ENCODE data around the gene UBAC1.

Gene UBAC1

DNA sequence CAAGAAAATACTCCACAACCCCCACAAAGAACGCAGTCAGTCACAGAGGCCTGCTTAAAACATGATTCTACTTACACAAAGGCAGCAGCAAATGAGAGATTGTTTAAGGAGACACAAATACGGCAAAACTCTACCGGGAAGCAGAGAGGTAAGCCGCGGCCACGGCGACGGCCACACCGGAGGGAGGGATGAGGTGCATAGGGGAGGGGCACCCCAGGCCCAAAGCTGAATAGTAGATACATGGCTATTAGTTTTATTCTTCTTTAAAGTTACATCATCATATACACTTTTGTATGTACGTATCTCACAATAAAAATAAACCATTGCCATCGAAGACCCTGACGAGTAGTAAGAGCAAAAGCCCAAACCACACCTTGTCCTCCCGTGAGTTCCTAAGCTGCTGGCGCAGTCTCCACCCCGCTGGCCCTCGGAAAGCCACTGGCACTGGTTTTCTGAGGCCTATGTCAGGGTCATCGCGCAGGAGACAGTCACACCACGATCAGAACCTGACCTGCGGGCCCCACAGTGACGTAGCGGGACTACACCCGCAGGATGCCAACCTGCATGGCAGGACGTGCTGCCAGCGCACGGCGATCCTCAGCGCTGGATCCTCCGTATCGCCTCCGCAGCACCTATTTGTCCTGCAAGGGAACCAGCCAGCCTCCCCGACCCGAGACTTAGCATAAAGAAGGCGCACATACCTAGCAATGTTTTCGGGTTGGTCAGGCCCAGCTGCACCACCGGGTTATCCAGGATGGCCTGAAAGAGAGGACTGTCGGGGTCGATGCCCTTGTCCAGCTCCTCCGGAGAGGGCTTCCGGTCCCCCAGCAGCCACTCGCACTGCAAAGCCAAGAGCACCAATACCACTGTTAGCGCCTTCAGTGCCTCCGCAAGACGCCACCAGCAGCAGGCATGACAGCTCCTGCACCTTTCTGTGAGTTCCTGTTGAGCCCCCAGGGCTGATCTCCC lies 23.4 kb downstream of the UBAC1 start:
- DNase-seq: no peak

DNA sequence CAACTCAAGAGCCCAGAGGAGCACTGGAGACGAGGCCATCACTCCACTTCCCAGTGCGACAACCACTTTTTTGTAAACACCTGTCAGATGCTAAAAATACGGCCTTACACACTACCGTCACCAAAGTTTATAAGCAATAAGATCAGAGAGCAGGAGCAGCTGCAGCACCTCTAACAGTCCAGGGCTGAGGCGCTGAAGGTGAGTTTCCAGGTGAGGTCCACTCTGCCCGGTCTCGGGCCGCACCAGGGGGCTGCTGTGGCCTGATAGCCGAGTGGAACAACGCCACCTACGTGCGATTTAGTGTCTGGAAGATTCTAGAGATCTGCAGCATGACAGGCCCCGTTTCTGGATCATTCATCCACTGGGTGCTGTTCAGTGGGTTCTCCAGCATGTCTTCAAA lies 28.1 kb downstream of the UBAC1 start:
- no peak for DNase-seq

DNA sequence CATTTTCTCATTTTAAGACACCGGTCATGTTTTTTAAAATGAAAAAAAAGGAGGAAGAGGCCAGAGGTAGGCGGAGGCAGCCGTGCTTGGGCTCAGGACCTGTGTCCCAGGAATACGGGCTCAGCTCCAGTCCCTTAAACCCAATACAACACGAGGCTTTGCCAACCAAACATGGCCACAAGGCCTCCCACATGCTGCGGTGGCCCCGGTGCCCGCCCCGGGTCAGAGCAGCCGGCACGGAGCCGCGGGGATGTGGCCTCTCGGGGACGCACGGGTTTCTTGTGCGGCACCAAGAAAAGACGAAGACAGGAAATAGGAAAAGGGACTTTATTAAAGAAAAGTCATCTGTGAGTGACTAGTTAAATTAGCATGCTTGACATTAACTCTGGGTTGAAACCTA lies 28.5 kb downstream of the UBAC1 start:
- no peak for DNase-seq

DNA sequence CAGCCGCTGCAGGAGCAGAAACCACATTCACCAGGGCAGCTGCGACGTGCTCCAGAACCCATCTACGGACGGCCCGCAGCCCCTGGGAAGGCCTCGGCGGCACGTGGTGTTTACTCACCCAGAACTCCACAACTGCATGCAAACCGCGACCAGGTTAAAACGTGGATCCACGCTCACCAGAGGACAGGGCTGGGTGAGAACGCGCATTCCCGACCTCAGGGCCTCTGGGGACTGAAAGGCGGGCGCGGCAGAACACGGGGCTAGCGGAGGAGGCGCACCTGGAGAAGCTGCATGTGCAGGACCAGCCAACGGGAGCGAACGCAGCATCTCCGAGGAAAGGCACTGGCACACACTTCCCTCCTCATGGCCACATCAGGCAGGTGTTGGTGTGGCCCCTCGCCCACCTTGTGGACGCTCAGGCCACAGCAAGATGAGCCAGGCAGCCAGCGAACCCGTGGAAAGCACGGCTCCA lies 29.8 kb downstream of the UBAC1 start:
- no peak for DNase-seq

DNA sequence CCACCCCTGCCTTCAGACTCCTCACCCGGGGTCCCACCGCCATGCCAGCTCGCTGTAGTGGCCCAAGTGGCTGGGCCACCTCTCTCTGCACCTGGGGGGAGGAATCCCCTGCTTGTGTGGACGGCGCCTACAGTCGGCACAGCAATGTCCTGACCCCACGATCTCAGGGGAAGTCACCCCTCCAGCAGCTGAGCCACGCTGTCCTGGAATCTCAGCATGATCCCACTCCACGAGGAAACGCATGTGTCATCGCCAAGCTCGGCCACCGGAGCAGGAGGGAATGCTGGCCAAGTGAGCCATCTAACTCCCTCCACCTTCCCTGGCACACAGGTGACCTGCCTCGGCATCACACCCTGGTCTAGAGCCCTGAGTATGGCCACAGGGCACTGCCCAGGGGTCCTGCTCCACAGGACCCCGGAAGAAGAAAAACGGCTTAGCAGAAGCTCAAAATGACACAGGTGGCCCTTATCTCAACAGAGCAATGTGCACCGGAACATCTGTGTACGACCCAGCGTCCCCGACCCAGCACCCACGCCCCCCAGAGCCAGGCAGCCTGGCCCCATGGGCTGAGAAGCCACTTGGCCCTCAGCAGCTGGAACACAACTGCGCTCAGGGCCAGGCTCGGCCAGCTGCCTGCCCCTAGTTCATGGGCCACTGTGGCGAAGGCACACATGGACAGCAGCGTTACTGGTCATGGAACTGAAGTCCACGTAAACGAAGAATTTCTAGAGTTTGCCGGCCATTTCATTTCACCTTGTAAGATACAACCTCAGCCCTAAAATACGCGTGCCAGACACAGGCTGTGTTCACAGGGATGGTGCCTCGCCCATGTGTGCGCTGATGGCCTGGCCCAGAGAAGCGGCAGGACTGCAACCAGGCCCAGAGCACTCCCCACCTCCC lies 30.5 kb downstream of the UBAC1 start:
- no peak for DNase-seq

DNA sequence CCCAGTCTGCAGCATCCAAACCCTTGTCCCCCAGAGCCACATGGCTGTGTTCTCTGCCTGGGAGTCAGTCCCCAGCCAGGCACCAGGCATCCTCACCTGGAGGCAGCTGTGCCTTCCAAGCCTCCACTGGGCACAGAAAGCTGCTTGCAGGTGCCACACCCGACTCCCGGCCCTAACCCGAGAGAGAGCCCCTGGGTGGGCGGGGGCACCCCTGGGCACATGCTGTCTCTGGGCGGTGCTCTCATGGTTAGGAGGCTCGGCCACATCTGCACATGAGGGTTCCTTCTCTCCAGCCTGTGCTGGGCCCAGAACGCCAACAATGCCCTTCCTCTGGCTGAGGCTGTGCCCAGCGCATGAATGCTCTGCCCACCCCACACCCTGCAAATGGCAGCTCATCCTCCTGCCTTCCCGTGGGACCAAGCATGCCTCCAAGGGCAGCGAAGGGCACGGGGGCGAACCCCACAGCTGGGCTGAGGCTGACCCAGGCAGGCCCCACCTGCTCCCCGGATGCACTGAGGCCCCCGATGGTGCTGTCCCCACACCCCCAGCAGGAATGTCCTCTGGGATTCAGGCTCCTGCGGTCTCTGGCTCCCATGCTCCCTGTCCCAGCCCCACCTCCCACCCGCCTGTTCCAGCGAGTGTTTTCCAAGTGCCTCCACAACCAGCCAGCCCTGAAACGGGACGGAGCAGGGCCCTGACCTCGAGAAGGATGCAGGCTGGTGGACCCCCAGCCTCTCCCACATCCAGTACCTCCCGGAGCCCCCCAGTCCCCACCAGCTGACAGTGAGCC lies 31.3 kb downstream of the UBAC1 start:
- no peak for DNase-seq

DNA sequence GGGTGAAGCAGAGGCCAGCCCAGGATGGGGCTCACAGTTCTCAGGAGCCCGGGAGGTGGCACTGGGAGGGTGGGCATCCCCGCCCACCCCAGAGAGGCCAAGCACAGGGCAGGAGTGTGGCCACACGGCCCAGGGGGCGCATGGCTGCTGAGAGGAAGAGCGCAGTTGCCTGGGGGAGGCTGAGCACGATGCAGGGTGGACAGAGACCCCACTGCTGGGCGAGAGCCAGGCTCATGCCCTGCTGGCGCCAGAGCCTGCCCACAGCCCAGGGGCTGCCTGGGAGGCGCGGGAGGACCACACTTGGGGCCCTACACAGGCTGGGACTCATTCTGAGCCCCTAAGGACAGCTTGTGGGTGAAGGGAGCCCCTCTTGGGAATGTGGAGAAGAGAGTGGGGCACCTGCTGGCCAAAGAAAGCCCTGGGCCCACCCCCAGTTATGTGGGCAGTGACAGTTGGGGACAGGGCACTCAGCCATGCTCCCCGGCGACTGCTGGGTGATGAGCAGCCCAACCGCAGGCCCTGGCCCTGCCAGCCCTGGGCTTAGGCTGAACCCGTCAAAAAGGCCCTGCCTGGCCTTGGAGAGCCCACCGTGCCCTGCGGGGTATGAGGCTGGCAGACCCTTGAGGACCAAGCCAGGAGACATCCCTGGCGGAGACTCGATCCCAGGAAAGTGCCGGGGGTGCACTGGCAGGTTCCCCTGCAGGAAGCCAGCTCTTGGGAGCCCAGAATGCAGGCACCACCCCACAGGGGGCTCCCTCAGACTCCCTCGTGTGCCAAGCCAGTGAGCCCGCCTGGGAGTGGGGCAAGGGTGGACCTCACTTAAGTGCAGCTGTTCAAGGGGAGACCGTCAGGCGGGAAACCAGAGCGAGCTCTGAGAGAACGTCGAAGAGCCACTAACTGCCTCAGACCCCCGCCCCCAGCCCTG lies 32.2 kb downstream of the UBAC1 start:
- DNase-seq: no peak

DNA sequence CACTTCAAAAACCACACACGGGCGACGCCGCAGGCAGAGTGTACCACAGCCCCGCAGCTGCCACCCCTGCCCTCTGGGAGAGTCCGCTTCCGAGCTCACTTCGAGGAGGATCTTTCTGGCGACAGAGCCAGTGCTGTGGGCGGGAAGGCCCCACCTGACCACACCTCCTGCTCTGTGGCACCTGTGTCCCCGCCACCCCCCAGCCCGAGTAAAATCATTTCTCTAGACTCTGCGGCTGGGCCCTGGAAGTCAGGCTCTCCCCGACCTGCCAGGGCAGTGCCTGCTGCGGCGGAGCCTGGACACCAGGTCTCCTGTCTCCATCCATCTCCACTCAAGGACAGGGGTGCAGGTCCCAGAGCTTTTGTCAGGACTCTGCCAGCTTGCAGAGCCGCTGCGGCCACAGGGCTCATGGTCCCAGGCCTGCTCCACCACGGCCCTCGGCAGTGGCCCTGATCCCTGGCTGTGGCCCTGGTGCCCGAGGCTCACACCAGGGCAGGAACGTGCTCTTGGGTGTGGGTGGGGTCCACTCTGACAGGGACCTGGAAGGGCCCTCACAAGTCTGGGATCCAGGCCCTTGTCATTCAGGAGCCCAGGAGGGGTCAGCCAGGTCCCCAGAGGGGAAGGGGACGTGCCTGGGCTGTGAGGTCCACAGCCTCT lies 33.0 kb downstream of the UBAC1 start:
- no peak for DNase-seq

DNA sequence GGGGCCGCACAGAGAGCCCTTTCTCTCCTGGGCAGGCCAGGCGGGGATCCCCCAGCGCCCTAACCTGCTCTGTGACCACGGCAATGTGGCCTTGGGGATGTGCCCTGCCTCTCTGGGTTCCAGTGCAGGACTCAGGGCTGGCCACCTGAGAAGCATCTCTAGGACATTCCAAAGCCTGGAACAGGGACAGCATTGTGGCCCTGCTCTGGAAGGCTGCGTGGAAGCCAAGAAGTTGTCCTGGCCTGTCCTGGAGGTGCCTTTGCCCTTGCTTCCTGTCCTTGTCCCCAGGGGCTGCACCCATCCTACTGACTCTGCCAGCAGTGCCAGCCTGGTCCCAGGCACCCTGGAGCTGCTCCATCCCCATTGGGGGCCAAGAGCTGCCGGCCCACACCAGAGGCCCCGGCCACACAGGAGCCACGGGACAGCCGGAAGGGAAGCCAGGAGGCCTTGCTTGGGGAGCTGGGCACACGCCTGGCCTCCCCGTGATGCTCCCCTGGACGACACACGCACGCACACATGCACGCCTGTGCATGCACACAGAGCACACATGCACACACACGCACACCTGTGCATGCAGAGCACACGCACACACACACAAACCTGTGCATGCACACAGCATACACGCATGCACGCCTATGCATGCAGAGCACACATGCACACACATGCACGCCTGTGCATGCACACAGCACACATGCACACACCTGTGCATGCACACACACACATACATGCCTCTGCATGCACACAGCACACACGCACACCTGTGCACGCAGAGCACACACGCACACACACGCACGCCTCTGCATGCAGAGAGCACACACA lies 33.8 kb downstream of the UBAC1 start:
- no peak for DNase-seq

DNA sequence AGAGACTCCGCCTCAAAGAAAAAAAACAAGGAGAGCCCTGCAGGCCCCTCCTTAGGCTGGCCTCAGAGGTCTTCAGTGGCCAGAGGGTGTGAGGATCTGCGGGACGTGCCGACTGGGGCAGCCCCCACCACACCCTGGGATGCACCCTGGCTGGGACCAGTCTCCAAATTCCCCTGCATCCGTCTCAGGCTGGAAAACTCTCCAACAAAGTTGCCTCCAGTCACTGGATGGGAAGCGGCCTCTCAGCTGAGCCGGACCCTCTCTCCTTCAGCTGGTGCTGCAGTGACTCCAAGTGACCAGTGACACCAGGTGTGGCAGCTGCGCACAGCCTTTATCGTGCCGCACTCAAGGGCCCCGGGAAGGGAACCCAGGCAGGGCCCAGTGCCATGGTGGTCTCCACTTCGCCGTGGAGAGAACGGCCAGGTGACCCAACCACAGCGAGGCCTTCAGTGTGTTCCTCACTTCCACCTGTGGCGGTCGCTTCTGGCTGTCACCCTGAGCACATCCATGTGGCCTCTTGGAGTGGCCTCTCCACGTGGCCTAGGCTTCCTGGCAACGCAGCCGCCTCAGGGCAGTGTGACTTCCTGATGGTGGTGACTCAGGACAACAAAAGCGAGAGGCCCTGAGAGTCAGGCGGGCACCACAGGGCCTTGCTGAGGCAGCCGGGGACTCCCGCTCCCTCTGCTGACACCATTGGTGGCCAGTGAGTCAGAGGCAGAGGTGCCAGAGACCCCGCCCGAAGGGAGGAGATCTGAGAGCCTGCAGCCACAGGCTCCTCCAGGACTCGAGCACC lies 34.6 kb downstream of the UBAC1 start:
- DNase-seq: peak; percentile 22

DNA sequence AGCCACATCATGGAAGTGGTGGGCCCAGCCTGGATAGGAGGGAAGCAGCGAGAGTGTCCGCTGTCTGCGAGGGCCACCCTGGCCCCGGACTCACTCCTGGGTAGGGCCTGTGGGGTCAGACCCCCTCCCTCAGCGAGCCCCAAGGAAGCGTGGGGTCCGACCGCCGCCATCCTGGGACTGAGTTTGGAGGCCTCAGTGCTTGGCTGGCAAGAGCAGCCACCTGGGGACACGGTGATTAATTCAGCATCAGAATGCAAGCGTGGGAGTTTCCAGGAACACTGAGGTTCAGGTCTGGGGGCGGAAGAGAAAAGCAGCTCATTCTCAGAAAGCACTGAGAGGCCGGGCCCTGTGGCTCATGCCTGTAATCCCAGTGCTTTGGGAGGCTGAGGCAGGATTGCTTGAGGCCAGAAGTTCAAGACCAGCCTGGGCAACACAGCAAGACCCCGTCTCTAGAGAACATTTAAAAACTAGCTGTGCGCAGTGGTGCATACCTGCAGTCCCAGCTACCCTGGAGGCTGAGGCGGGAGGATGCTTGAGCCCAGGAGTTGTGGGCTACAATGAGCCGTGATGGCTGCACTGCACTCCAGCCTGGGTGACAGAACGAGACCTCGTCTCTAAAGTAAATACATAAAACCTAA lies 35.6 kb downstream of the UBAC1 start:
- DNase-seq: no peak

DNA sequence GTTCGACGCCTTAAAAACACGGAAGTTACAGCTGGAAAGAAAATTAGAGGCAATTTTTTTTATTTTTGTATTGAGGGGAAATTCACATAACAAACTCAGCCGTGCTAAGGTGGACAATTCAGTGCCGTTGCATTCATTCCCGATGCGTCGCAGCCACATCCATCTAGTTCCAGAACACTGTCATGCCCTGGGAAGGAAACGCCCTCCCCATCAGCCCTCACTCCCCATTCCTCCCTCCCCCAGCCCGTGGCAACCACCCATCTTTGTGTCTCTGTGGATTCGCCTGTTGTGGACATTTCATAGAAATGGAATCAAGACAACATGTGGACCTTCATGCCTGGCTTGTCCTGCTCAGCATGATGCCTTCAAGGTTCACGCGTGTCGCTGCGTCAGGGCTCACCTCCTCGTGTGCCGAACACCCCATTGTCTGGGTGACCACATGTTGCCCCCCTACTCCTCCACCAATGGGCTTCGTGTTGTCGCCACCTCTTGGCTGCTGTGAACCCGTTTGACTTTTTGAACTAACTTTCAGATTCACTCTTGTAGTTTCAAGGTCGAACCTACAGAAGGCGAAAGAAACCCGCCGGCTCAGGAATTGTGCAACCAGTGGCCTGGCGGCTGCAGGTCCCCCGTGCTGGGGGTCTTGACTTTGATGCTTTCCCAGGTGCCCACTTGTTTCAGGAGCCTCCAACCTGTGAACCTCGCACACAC lies 36.4 kb downstream of the UBAC1 start:
- DNase-seq: no peak

DNA sequence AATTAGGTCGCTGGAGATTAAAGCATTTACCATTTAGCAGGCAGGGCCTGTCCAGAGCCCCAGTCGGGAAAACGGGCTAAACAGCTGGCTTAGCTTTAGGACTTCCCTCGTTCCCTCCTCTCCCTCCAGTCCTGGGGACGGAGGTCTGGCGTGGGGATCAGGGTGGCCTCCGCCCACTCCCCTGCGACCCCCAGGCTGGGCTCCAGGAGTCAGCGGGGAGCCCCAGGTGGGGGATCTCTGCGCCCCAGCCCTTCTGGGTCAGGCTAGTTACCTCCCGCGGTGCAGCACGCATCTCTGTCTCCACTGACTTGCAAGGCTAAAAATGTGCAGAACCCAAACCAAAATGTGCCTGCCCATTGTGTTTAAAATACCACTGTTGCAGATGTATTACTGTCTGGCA lies 37.7 kb downstream of the UBAC1 start:
- no peak for DNase-seq

DNA sequence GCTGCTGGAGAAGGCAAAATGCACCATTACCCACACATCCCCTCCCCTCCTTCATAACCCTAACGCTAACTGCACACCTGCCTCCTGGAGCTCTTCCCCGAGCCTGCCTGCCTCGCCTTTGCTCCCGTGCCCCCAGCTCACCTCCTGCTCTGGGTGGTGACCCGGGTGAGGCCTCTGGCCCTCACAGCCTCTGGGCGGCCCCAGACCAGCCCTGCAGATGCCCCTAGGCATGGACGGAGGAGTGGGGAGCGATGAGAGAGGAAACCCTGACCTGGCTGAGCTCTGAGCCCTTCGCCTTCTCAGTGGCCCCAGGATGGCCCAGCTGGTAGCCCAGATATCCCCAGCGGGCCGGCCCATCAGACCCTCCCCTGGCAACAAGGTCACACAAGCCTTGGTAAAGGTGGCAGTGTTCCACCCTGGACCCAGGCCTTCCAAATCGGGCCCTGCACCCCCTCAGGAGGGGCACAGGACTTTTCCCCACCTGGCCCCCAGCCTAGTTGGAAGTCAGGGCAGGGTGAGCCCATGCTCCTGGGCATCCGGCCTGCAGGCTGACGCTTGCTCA lies 39.3 kb downstream of the UBAC1 start:
- no peak for DNase-seq

DNA sequence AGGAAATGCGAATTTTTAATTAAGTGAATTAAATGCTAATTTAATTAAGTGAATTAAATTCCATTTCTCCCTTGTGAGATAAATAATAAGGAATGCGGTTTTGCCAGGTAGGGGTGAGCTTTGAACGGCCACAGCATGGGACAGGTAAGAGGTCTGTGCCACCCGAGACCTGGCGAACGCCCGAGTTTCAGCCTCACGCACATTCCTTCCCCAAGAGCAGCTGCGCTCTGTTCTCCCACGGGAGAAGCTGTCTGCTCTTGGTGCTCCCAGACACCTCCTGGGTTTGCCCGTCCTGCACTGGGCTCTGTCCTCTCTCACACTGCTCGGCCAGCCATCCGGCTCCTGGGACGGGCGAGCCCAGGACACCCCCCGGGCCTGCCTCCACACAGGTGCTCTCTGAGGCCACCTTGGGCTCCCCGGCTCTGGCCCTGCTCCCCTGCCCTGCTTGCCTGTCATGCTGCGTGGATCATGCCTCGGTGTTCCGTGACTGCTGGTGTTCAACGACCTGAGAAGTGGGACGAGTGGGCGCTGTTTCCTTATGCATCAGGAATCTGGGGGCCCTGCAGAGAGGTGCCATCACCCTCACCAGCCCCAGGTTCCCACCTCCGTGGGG lies 40.1 kb downstream of the UBAC1 start:
- DNase-seq: no peak

DNA sequence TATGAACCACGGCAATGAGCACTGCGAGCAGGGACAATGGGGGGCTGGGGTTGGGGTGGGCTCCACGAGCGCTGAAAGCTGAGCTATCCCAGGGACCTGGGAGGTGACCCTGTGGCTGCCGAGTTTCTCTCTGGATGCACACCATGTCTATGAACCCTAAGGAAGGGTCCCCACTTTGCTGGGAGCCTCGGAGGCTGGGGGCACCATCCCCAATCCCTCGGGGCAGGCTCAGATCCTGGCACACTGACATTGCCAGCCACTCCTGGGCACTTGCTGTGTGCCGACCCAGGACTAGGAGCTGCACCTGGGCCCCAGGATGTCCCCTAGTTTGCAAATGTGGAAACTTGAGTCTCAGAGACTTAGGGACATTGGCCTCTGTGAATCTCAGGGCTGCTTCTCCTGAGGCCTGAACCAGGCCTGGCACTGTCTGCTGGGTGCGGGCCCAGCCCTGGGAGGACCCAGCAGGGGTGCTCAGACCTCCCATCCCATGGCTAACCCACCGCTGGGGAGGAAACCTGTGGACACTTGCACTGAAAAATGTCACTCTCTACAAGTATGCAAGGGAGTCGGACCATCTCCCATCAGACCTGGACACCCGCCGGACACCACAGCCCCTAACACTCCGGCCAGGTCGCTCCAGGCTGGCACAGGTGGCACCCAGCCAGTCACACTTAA lies 40.8 kb downstream of the UBAC1 start:
- DNase-seq: no peak
